Measurements from ENCODE around the gene ARID4B.

ARID4B gene

GRCh38 chr1:235124665-235125064 lies 203.3 kb downstream of the ARID4B start:
- ATAC-seq (ENCODE audit: insufficient read depth, low read depth), result no peak
- TF ChIP-seq EZH2 (IDR thresholded peaks at IDR 0.05; ENCODE audit: borderline replicate concordance, low read depth, low read length, severe bottlenecking), result no peak
- no peak for TF ChIP-seq CTCF (IDR thresholded peaks at IDR 0.05; ENCODE audit: borderline replicate concordance, extremely low read depth, low read length, poor library complexity, severe bottlenecking)
- peaks cover 96% of the 10 kb centered on the region for H3K79me2 ChIP-seq (ENCODE audit: insufficient read depth, low read length)
- H3K4me1 ChIP-seq (ENCODE audit: insufficient read depth, low read length), result peaks cover 44% of the 10 kb centered on the region
- no peak for DNase-seq
- H4K20me1 ChIP-seq (ENCODE audit: insufficient read depth, low read length), result peaks cover 64% of the 10 kb centered on the region
- peak overlapping the region; percentile 36; the same call in 1 of the 2 replicates for H3K4me2 ChIP-seq (ENCODE audit: insufficient read depth, low read length)
- H3K4me3 ChIP-seq (ENCODE audit: low read depth in 1 of 2, low read length in 2 of 2), result no peak overlapping the region
- peaks cover 58% of the 10 kb centered on the region for H3K36me3 ChIP-seq (ENCODE audit: insufficient read depth, low read length)
- no peaks in the 10 kb centered on the region for H3K27me3 ChIP-seq (ENCODE audit: insufficient read depth, low read length, poor library complexity)
- no peak overlapping the region for H2AFZ ChIP-seq (ENCODE audit: low read depth, low read length)
- H3K27ac ChIP-seq (ENCODE audit: low read length), result no peak overlapping the region
- H3K9ac ChIP-seq (ENCODE audit: low read depth, low read length), result no peak overlapping the region
- no peaks in the 10 kb centered on the region for H3K9me3 ChIP-seq (ENCODE audit: insufficient read depth, low read length, severe bottlenecking)

GRCh38 chr1:235124111-235124510 lies 203.9 kb downstream of the ARID4B start:
- Histone ChIP-seq H3K4me2 (ENCODE audit: insufficient read depth, low read length) (peak overlapping the region; percentile 36; the same call in 1 of the 2 replicates), H3K4me3 (ENCODE audit: low read depth in 1 of 2, low read length in 2 of 2) (no peak overlapping the region), H4K20me1 (ENCODE audit: insufficient read depth, low read length) (peaks cover 64% of the 10 kb centered on the region), H3K9ac (ENCODE audit: low read depth, low read length) (no peak overlapping the region), H3K79me2 (ENCODE audit: insufficient read depth, low read length) (peaks cover 100% of the 10 kb centered on the region), H3K27me3 (ENCODE audit: insufficient read depth, low read length, poor library complexity) (no peaks in the 10 kb centered on the region), H3K9me3 (ENCODE audit: insufficient read depth, low read length, severe bottlenecking) (no peaks in the 10 kb centered on the region), H2AFZ (ENCODE audit: low read depth, low read length) (no peak overlapping the region), H3K27ac (ENCODE audit: low read length) (no peak overlapping the region), H3K4me1 (ENCODE audit: insufficient read depth, low read length) (peaks cover 38% of the 10 kb centered on the region), H3K36me3 (ENCODE audit: insufficient read depth, low read length) (peaks cover 64% of the 10 kb centered on the region)
- DNase-seq, result no peak
- no peak for ATAC-seq (ENCODE audit: insufficient read depth, low read depth)
- TF ChIP-seq CTCF (IDR thresholded peaks at IDR 0.05; ENCODE audit: borderline replicate concordance, extremely low read depth, low read length, poor library complexity, severe bottlenecking) (no peak), EZH2 (IDR thresholded peaks at IDR 0.05; ENCODE audit: borderline replicate concordance, low read depth, low read length, severe bottlenecking) (no peak)

- TF ChIP-seq CTCF (IDR thresholded peaks at IDR 0.05; ENCODE audit: borderline replicate concordance, extremely low read depth, low read length, poor library complexity, severe bottlenecking) (no peak), EZH2 (IDR thresholded peaks at IDR 0.05; ENCODE audit: borderline replicate concordance, low read depth, low read length, severe bottlenecking) (no peak)
- H2AFZ ChIP-seq (ENCODE audit: low read depth, low read length), result no peak overlapping the region
- peaks cover 74% of the 10 kb centered on the region for H4K20me1 ChIP-seq (ENCODE audit: insufficient read depth, low read length)
- H3K36me3 ChIP-seq (ENCODE audit: insufficient read depth, low read length), result peaks cover 78% of the 10 kb centered on the region
- DNase-seq, result no peak
- ATAC-seq (ENCODE audit: insufficient read depth, low read depth), result no peak
- no peak overlapping the region for H3K9ac ChIP-seq (ENCODE audit: low read depth, low read length)
- no peak overlapping the region; a peak in 1 of 4 replicates for H3K4me3 ChIP-seq (ENCODE audit: low read depth in 1 of 2, low read length in 2 of 2)
- peaks cover 100% of the 10 kb centered on the region for H3K79me2 ChIP-seq (ENCODE audit: insufficient read depth, low read length)
- peak overlapping the region; percentile 36; the same call in 1 of the 2 replicates for H3K4me2 ChIP-seq (ENCODE audit: insufficient read depth, low read length)
- H3K9me3 ChIP-seq (ENCODE audit: insufficient read depth, low read length, severe bottlenecking), result no peaks in the 10 kb centered on the region
- H3K27me3 ChIP-seq (ENCODE audit: insufficient read depth, low read length, poor library complexity), result no peaks in the 10 kb centered on the region
- H3K4me1 ChIP-seq (ENCODE audit: insufficient read depth, low read length), result peaks cover 35% of the 10 kb centered on the region
- no peak overlapping the region for H3K27ac ChIP-seq (ENCODE audit: low read length)
Observed at GRCh38 chr1:235122348-235122747, 205.6 kb downstream of the ARID4B start.

Data from DND-41 (cell line).